ENCODE data around the gene BLOC1S5. TPM values are rescaled to one million over a fixed set of nuclear protein-coding genes. Genes with fewer than 3 reads are reported as not detected.

Gene BLOC1S5
- total and polyA plus RNA-seq, 9 of the 15 experiments (the other 6 are each of a cell fraction or from before 2014, with no cell fraction given) = 8.5 to 41.0 (median 27.7) TPM

- TF ChIP-seq, protein P1, sequence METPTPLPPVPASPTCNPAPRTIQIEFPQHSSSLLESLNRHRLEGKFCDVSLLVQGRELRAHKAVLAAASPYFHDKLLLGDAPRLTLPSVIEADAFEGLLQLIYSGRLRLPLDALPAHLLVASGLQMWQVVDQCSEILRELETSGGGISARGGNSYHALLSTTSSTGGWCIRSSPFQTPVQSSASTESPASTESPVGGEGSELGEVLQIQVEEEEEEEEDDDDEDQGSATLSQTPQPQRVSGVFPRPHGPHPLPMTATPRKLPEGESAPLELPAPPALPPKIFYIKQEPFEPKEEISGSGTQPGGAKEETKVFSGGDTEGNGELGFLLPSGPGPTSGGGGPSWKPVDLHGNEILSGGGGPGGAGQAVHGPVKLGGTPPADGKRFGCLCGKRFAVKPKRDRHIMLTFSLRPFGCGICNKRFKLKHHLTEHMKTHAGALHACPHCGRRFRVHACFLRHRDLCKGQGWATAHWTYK (CRISPR knock-in tag; IDR thresholded peaks at IDR 0.05) = no peak
- no peak; a peak in 1 of 4 replicates for TF ChIP-seq TEAD1 (CRISPR knock-in tag; IDR thresholded peaks at IDR 0.05)
- TF ChIP-seq, protein P2, sequence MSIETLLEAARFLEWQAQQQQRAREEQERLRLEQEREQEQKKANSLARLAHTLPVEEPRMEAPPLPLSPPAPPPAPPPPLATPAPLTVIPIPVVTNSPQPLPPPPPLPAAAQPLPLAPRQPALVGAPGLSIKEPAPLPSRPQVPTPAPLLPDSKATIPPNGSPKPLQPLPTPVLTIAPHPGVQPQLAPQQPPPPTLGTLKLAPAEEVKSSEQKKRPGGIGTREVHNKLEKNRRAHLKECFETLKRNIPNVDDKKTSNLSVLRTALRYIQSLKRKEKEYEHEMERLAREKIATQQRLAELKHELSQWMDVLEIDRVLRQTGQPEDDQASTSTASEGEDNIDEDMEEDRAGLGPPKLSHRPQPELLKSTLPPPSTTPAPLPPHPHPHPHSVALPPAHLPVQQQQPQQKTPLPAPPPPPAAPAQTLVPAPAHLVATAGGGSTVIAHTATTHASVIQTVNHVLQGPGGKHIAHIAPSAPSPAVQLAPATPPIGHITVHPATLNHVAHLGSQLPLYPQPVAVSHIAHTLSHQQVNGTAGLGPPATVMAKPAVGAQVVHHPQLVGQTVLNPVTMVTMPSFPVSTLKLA (conservative IDR thresholded peaks at IDR 0.05) = peak in 1 of 2 experiments; percentile 9; a peak in 1 of 4 replicates
- TF ChIP-seq, protein P3, sequence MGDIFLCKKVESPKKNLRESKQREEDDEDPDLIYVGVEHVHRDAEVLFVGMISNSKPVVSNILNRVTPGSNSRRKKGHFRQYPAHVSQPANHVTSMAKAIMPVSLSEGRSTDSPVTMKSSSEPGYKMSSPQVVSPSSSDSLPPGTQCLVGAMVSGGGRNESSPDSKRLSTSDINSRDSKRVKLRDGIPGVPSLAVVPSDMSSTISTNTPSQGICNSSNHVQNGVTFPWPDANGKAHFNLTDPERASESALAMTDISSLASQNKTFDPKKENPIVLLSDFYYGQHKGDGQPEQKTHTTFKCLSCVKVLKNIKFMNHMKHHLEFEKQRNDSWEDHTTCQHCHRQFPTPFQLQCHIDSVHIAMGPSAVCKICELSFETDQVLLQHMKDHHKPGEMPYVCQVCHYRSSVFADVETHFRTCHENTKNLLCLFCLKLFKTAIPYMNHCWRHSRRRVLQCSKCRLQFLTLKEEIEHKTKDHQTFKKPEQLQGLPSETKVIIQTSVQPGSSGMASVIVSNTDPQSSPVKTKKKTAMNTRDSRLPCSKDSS (IDR thresholded peaks at IDR 0.05; ENCODE audit: low read depth, partially characterized antibody) = no peak
- peak; percentile 39 for TF ChIP-seq FOSL1 (tag; conservative IDR thresholded peaks at IDR 0.05)
- TF ChIP-seq NCOR1 (IDR thresholded peaks at IDR 0.05) = 0 out of 2 replicates have a peak, but pooled peaks have one; percentile 19
- TF ChIP-seq NKRF (IDR thresholded peaks at IDR 0.05; ENCODE audit: borderline replicate concordance) = no peak
- TF ChIP-seq BACH1 (tag; IDR thresholded peaks at IDR 0.05) = 0 out of 2 replicates have a peak, but pooled peaks have one; percentile 48
- TF ChIP-seq RCOR1 (IDR thresholded peaks at IDR 0.05; ENCODE audit: borderline replicate concordance in 1 of 2, low read depth in 2 of 2, low read length in 2 of 2) = no peak
- peak; percentile 81 for TF ChIP-seq POLR2H (tag; IDR thresholded peaks at IDR 0.05; ENCODE audit: low read depth)
- TF ChIP-seq TOE1 (IDR thresholded peaks at IDR 0.05; ENCODE audit: borderline replicate concordance) = no peak
- no peak for TF ChIP-seq TOE1 (CRISPR knock-in tag; IDR thresholded peaks at IDR 0.05; ENCODE audit: borderline replicate concordance, low read depth)
- no peak for TF ChIP-seq FUS (optimal IDR thresholded peaks at IDR 0.05; ENCODE audit: low read depth, low read length)
- no peak for TF ChIP-seq STAT5B (CRISPR knock-in tag; IDR thresholded peaks at IDR 0.05)
- 0 out of 2 replicates have a peak, but pooled peaks have one; percentile 4 for TF ChIP-seq STAT5A (IDR thresholded peaks at IDR 0.05; ENCODE audit: borderline replicate concordance, low read length)
- TF ChIP-seq MEF2D (tag; conservative IDR thresholded peaks at IDR 0.05; ENCODE audit: low read depth) = no peak
- no peak for TF ChIP-seq MYC (IDR thresholded peaks at IDR 0.05; ENCODE audit: low read depth, low read length)
- no peak for TF ChIP-seq MYC (CRISPR knock-in tag; IDR thresholded peaks at IDR 0.05; ENCODE audit: borderline replicate concordance, low read depth)
- no peak for TF ChIP-seq SNRNP70 (optimal IDR thresholded peaks at IDR 0.05; ENCODE audit: low read depth, low read length)
Observed at GRCh38 chr6:8064638-8065518, 689 bp upstream of the BLOC1S5 start (continued).
